Islet of Langerhans (tissue), 1 donor: Measurements from ENCODE around the gene GOLT1B.

Source experiments
- FAIRE-seq: peaks from one replicate; lab custom pipeline; 2011; peaks lifted over from hg19 to GRCh38; lab: Jason Lieb, UNC

The GOLT1B gene

GRCh38 chr12:21523148-21523547 is 21.6 kb downstream of the GOLT1B start:
- FAIRE-seq: no peak

- FAIRE-seq: no peak
Measured at GRCh38 chr12:21526053-21526452, 24.5 kb downstream of the GOLT1B start, which contains the start of gene SPX. TSS of gene SPX (plus strand) at chr12:21526296. CDS start at chr12:21526473, 177 bp downstream.

- FAIRE-seq: no peak
Measured at GRCh38 chr12:21526721-21527345, 25.2 kb downstream of the GOLT1B start.

GRCh38 chr12:21527451-21528180 is 26.0 kb downstream of the GOLT1B start:
- no peak for FAIRE-seq

- no peak for FAIRE-seq
Measured at GRCh38 chr12:21528953-21529352, 27.4 kb downstream of the GOLT1B start.

GRCh38 chr12:21529456-21529855 is 27.9 kb downstream of the GOLT1B start:
- no peak for FAIRE-seq

- FAIRE-seq: no peak
Measured at GRCh38 chr12:21538061-21538653, 36.6 kb downstream of the GOLT1B start.

- FAIRE-seq: no peak
Measured at GRCh38 chr12:21539797-21540196, 38.2 kb downstream of the GOLT1B start.

GRCh38 chr12:21541773-21542172 is 40.2 kb downstream of the GOLT1B start:
- FAIRE-seq: no peak

GRCh38 chr12:21542403-21542802 is 40.8 kb downstream of the GOLT1B start:
- no peak for FAIRE-seq

GRCh38 chr12:21543151-21543550 is 41.6 kb downstream of the GOLT1B start:
- FAIRE-seq: no peak

GRCh38 chr12:21545557-21545956 is 44.0 kb downstream of the GOLT1B start:
- FAIRE-seq: no peak

GRCh38 chr12:21546716-21547115 is 45.1 kb downstream of the GOLT1B start:
- FAIRE-seq: no peak

- no peak for FAIRE-seq
Measured at GRCh38 chr12:21547437-21547836, 45.8 kb downstream of the GOLT1B start.

GRCh38 chr12:21551841-21552465 is 50.4 kb downstream of the GOLT1B start:
- FAIRE-seq: no peak

GRCh38 chr12:21552635-21553328 is 51.2 kb downstream of the GOLT1B start:
- FAIRE-seq: no peak

- FAIRE-seq: no peak
Measured at GRCh38 chr12:21553329-21553675, 51.7 kb downstream of the GOLT1B start.

- no peak for FAIRE-seq
Measured at GRCh38 chr12:21558100-21558679, 56.6 kb downstream of the GOLT1B start.

GRCh38 chr12:21559855-21560569 is 58.4 kb downstream of the GOLT1B start:
- no peak for FAIRE-seq

GRCh38 chr12:21561158-21561557 is 59.6 kb downstream of the GOLT1B start:
- FAIRE-seq: no peak

- no peak for FAIRE-seq
Measured at GRCh38 chr12:21562859-21563258, 61.3 kb downstream of the GOLT1B start.
